Mesendoderm (in vitro differentiated cells): ENCODE results near the gene RAB19.
A peak's percentile ranks its signal among the peaks of the same experiment; 100 is the strongest.

Source experiments
- DNase-seq: peaks from one replicate; pipeline ENCODE4 v3.0.0; 2013
- H2AK5ac ChIP-seq: 2 replicates; pipeline ENCODE4 v1.6.1; 2013; ENCODE audit warnings: low read length, inconsistent platforms
- H2BK120ac ChIP-seq: 2 replicates; pipeline ENCODE4 v1.6.1; 2013; ENCODE audit warnings: low read depth, mild to moderate bottlenecking, low read length, moderate library complexity, mixed read lengths
- H2BK15ac ChIP-seq: replicated peaks from 2 replicates; pipeline ENCODE4 v1.6.1; 2013; ENCODE audit warnings: low read depth, mild to moderate bottlenecking, moderate library complexity
- H2BK5ac ChIP-seq: 2 replicates; pipeline ENCODE4 v1.6.1; 2013; ENCODE audit warnings: low read length, inconsistent platforms
- H3K18ac ChIP-seq: 2 replicates; pipeline ENCODE4 v1.6.1; 2013; ENCODE audit warnings: mild to moderate bottlenecking, low read length, mixed read lengths
- H3K23ac ChIP-seq: one replicate; pipeline ENCODE4 v1.6.1; 2013; ENCODE audit warnings: low read length
- H3K27ac ChIP-seq: 2 replicates; pipeline ENCODE4 v1.5.1; 2013; ENCODE audit warnings: low read depth, mild to moderate bottlenecking, inconsistent platforms, low read length, moderate library complexity
- H3K27me3 ChIP-seq: 2 replicates; pipeline ENCODE4 v1.6.1; 2013; ENCODE audit warnings: low read length, control low read depth, mild to moderate bottlenecking, inconsistent platforms; ENCODE audit not compliant: insufficient read depth, poor library complexity
- H3K36me3 ChIP-seq: 2 replicates; pipeline ENCODE4 v1.6.1; 2013; ENCODE audit warnings: low read length, inconsistent platforms; ENCODE audit not compliant: control insufficient read depth, insufficient read depth
- H3K4ac ChIP-seq: one replicate; pipeline ENCODE4 v1.6.1; 2013; ENCODE audit warnings: low read depth, mild to moderate bottlenecking, low read length, moderate library complexity
- H3K4me1 ChIP-seq: 2 replicates; pipeline ENCODE4 v1.6.1; 2013; ENCODE audit warnings: low read depth, low read length, inconsistent platforms; ENCODE audit not compliant: control insufficient read depth
- H3K4me2 ChIP-seq: 2 replicates; pipeline ENCODE4 v1.6.1; 2013; ENCODE audit warnings: low read length
- H3K4me3 ChIP-seq: 2 replicates; pipeline ENCODE4 v1.5.1; 2013; ENCODE audit warnings: mild to moderate bottlenecking, low read length
- H3K56ac ChIP-seq: one replicate; pipeline ENCODE4 v1.6.1; 2013; ENCODE audit warnings: low read length
- H3K79me1 ChIP-seq: 2 replicates; pipeline ENCODE4 v1.6.1; 2013; ENCODE audit warnings: low read length, inconsistent platforms
- H3K79me2 ChIP-seq: 2 replicates; pipeline ENCODE4 v1.6.1; 2013; ENCODE audit warnings: mild to moderate bottlenecking, low read length; ENCODE audit not compliant: control insufficient read depth, insufficient read depth
- H3K9ac ChIP-seq: 2 replicates; pipeline ENCODE4 v1.6.1; 2013; ENCODE audit warnings: low read length, inconsistent platforms
- H4K5ac ChIP-seq: one replicate; pipeline ENCODE4 v1.6.1; 2013; ENCODE audit warnings: low read length
- H4K8ac ChIP-seq: one replicate; pipeline ENCODE4 v1.6.1; 2013; ENCODE audit warnings: low read depth, mild to moderate bottlenecking, control low read depth, low read length, moderate library complexity
- WGBS: extraction: QIAGEN DNeasy Blood & Tissue Kit; methylation state at CpG from one replicate; pipeline ENCODE4 v1.1.7; 2013; ENCODE audit warnings: low lambda C conversion rate, missing lambda C conversion rate; ENCODE audit not compliant: insufficient coverage; ENCODE audit errors: extremely low coverage; 5-methylcytosine and 5-hydroxymethylcytosine counted together

Gene RAB19

GRCh38 chr7:140435252-140435895, 31.5 kb downstream of the RAB19 start:
- Histone ChIP-seq H3K27me3 (no peaks in the 10 kb centered on the region), H3K18ac (no peak overlapping the region)
- DNase-seq: no peak

GRCh38 chr7:140439359-140439758, 35.5 kb downstream of the RAB19 start:
- DNase-seq: no peak
- no peak overlapping the region for H3K27ac ChIP-seq
- WGBS: no CpG with 5 or more reads among the region's 3 CpGs

More at GRCh38 chr7:140435252-140435895, 31.5 kb downstream of the RAB19 start:
- H3K4me1 ChIP-seq: no peaks in the 10 kb centered on the region
- no peak overlapping the region for H3K4me2 ChIP-seq
- no peaks in the 10 kb centered on the region for H3K79me2 ChIP-seq
- H2BK15ac ChIP-seq: no peak overlapping the region
- no peak overlapping the region for H4K5ac ChIP-seq
- H2BK5ac ChIP-seq: no peak overlapping the region
- no peaks in the 10 kb centered on the region for H3K79me1 ChIP-seq
- H3K4ac ChIP-seq: no peak overlapping the region
- H3K36me3 ChIP-seq: no peaks in the 10 kb centered on the region
- H3K56ac ChIP-seq: no peak overlapping the region
- no peak overlapping the region for H3K27ac ChIP-seq
- H2BK120ac ChIP-seq: no peak overlapping the region
- H3K23ac ChIP-seq: no peak overlapping the region
- H2AK5ac ChIP-seq: no peak overlapping the region
- H3K4me3 ChIP-seq: no peak overlapping the region
- H4K8ac ChIP-seq: no peak overlapping the region
- H3K9ac ChIP-seq: no peak overlapping the region
- WGBS: no CpG with 5 or more reads among the region's 51 CpGs

GRCh38 chr7:140440593-140440992, 36.7 kb downstream of the RAB19 start:
- H4K5ac ChIP-seq: no peak overlapping the region
- no peaks in the 10 kb centered on the region for H3K36me3 ChIP-seq
- H3K79me2 ChIP-seq: no peaks in the 10 kb centered on the region
- H3K23ac ChIP-seq: no peak overlapping the region
- no peak overlapping the region for H3K4me3 ChIP-seq
- H3K56ac ChIP-seq: no peak overlapping the region
- no peak for DNase-seq
- no peak overlapping the region for H3K18ac ChIP-seq
- no peaks in the 10 kb centered on the region for H3K27me3 ChIP-seq
- H2AK5ac ChIP-seq: no peak overlapping the region
- no peaks in the 10 kb centered on the region for H3K4me1 ChIP-seq
- no peak overlapping the region for H3K4me2 ChIP-seq
- no peak overlapping the region for H3K27ac ChIP-seq
- H2BK15ac ChIP-seq: no peak overlapping the region
- H2BK120ac ChIP-seq: no peak overlapping the region
- H3K79me1 ChIP-seq: no peaks in the 10 kb centered on the region
- no peak overlapping the region for H3K4ac ChIP-seq
- no peak overlapping the region for H2BK5ac ChIP-seq
- no peak overlapping the region for H3K9ac ChIP-seq
- no peak overlapping the region for H4K8ac ChIP-seq
- no CpG with 5 or more reads among the region's 3 CpGs for WGBS

More at GRCh38 chr7:140439359-140439758, 35.5 kb downstream of the RAB19 start:
- no peak overlapping the region for H4K8ac ChIP-seq
- H4K5ac ChIP-seq: no peak overlapping the region
- H3K9ac ChIP-seq: no peak overlapping the region
- no peak overlapping the region for H2BK15ac ChIP-seq
- no peak overlapping the region for H3K4me3 ChIP-seq
- no peak overlapping the region for H3K4me2 ChIP-seq
- H3K4me1 ChIP-seq: no peaks in the 10 kb centered on the region
- no peaks in the 10 kb centered on the region for H3K36me3 ChIP-seq
- no peaks in the 10 kb centered on the region for H3K27me3 ChIP-seq
- no peak overlapping the region for H2BK5ac ChIP-seq
- H2BK120ac ChIP-seq: no peak overlapping the region
- no peaks in the 10 kb centered on the region for H3K79me2 ChIP-seq
- no peak overlapping the region for H3K56ac ChIP-seq
- H3K18ac ChIP-seq: no peak overlapping the region
- no peak overlapping the region for H3K23ac ChIP-seq
- no peak overlapping the region for H2AK5ac ChIP-seq
- H3K79me1 ChIP-seq: no peaks in the 10 kb centered on the region
- H3K4ac ChIP-seq: no peak overlapping the region

GRCh38 chr7:140441519-140441918, 37.7 kb downstream of the RAB19 start:
- Histone ChIP-seq H3K79me1 (no peaks in the 10 kb centered on the region), H3K23ac (no peak overlapping the region), H4K5ac (no peak overlapping the region), H2AK5ac (no peak overlapping the region), H3K4me2 (no peak overlapping the region), H3K4ac (no peak overlapping the region), H4K8ac (no peak overlapping the region), H3K56ac (no peak overlapping the region), H3K4me3 (no peak overlapping the region), H3K79me2 (no peaks in the 10 kb centered on the region), H3K9ac (no peak overlapping the region), H2BK15ac (no peak overlapping the region), H3K36me3 (no peaks in the 10 kb centered on the region), H3K27ac (no peak overlapping the region), H3K18ac (no peak overlapping the region), H2BK120ac (no peak overlapping the region), H3K4me1 (no peaks in the 10 kb centered on the region), H2BK5ac (no peak overlapping the region), H3K27me3 (no peaks in the 10 kb centered on the region)
- DNase-seq: no peak
- WGBS: no CpG with 5 or more reads among the region's 2 CpGs

GRCh38 chr7:140446467-140446866, 42.6 kb downstream of the RAB19 start:
- Histone ChIP-seq H3K27me3 (no peaks in the 10 kb centered on the region), H4K8ac (no peak overlapping the region), H4K5ac (no peak overlapping the region), H3K27ac (no peak overlapping the region), H3K23ac (no peak overlapping the region), H2BK120ac (no peak overlapping the region), H3K4me2 (no peak overlapping the region), H2BK5ac (no peak overlapping the region), H3K18ac (no peak overlapping the region), H3K4me1 (no peaks in the 10 kb centered on the region), H3K9ac (no peak overlapping the region), H2AK5ac (no peak overlapping the region), H3K79me2 (no peaks in the 10 kb centered on the region), H3K79me1 (no peaks in the 10 kb centered on the region), H3K4ac (no peak overlapping the region), H3K4me3 (no peak overlapping the region), H3K56ac (peak overlapping the region; percentile 25), H3K36me3 (no peaks in the 10 kb centered on the region), H2BK15ac (no peak overlapping the region)
- no CpG with 5 or more reads among the region's 11 CpGs for WGBS
- DNase-seq: no peak

GRCh38 chr7:140447841-140448240, 44.0 kb downstream of the RAB19 start:
- Histone ChIP-seq H3K79me2 (no peaks in the 10 kb centered on the region), H3K4me3 (no peak overlapping the region), H3K4me2 (no peak overlapping the region), H3K4me1 (peaks cover 2% of the 10 kb centered on the region), H2BK15ac (no peak overlapping the region), H3K27ac (no peak overlapping the region), H3K36me3 (no peaks in the 10 kb centered on the region), H4K8ac (no peak overlapping the region), H3K9ac (no peak overlapping the region), H3K56ac (no peak overlapping the region), H3K4ac (no peak overlapping the region), H3K18ac (no peak overlapping the region), H2BK5ac (no peak overlapping the region), H2AK5ac (no peak overlapping the region), H4K5ac (no peak overlapping the region), H2BK120ac (no peak overlapping the region), H3K27me3 (no peaks in the 10 kb centered on the region), H3K79me1 (no peaks in the 10 kb centered on the region), H3K23ac (no peak overlapping the region)
- peak; percentile 23 for DNase-seq
- WGBS: no CpG with 5 or more reads among the region's 7 CpGs
